DND-41 (cell line): Measurements from ENCODE around the gene MATN1.
"Not testable (repeated sequence)": the region's sequence is repeated elsewhere in the genome, so short reads cannot be mapped to it uniquely, and the experiment has no call there.

Experiments used
- EZH2 ChIP-seq: IDR thresholded peaks from 3 replicates; pipeline ENCODE4 v1.6.1; 2012; ENCODE audit warnings: borderline replicate concordance, low read depth, mild to moderate bottlenecking, moderate library complexity, low read length, inconsistent platforms; ENCODE audit not compliant: severe bottlenecking
- TF ChIP-seq, protein P1 (sequence below): IDR thresholded peaks from 2 replicates; pipeline ENCODE4 v1.5.1; 2012; ENCODE audit warnings: borderline replicate concordance, low read length, moderate library complexity, mild to moderate bottlenecking; ENCODE audit not compliant: poor library complexity, severe bottlenecking; ENCODE audit errors: extremely low read depth

DNA sequence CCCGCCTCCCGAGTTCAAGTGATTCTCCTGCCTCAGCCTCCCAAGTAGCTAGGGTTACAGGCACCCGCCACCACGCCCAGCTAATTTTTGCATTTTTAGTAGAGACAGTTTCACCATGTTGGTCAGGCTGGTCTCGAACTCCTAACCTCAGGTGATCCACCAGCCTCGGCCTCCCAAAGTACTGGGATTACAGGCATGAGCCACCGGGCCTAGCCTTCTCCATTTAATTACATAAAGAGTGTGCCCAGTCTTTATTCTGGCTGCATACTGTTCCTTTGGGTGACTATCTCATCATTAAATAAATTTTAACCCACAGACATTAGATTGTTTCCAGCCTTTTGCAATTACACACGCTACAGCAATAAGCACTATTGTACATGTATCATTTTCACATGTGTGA, 43.6 kb upstream of the MATN1 start:
- TF ChIP-seq EZH2 = not testable (repeated sequence)
- TF ChIP-seq, protein P1, sequence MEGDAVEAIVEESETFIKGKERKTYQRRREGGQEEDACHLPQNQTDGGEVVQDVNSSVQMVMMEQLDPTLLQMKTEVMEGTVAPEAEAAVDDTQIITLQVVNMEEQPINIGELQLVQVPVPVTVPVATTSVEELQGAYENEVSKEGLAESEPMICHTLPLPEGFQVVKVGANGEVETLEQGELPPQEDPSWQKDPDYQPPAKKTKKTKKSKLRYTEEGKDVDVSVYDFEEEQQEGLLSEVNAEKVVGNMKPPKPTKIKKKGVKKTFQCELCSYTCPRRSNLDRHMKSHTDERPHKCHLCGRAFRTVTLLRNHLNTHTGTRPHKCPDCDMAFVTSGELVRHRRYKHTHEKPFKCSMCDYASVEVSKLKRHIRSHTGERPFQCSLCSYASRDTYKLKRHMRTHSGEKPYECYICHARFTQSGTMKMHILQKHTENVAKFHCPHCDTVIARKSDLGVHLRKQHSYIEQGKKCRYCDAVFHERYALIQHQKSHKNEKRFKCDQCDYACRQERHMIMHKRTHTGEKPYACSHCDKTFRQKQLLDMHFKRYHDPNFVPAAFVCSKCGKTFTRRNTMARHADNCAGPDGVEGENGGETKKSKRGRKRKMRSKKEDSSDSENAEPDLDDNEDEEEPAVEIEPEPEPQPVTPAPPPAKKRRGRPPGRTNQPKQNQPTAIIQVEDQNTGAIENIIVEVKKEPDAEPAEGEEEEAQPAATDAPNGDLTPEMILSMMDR = not testable (repeated sequence)
